ENCODE measurements around the gene GAN. TPM values are rescaled to one million over a fixed set of nuclear protein-coding genes. Genes with fewer than 3 reads are reported as not detected.

Gene GAN
- total and polyA plus RNA-seq, 9 of the 15 experiments (the other 6 are each of a cell fraction or from before 2014, with no cell fraction given) = 0.83 to 15.1 (median 5.2) TPM

DNA sequence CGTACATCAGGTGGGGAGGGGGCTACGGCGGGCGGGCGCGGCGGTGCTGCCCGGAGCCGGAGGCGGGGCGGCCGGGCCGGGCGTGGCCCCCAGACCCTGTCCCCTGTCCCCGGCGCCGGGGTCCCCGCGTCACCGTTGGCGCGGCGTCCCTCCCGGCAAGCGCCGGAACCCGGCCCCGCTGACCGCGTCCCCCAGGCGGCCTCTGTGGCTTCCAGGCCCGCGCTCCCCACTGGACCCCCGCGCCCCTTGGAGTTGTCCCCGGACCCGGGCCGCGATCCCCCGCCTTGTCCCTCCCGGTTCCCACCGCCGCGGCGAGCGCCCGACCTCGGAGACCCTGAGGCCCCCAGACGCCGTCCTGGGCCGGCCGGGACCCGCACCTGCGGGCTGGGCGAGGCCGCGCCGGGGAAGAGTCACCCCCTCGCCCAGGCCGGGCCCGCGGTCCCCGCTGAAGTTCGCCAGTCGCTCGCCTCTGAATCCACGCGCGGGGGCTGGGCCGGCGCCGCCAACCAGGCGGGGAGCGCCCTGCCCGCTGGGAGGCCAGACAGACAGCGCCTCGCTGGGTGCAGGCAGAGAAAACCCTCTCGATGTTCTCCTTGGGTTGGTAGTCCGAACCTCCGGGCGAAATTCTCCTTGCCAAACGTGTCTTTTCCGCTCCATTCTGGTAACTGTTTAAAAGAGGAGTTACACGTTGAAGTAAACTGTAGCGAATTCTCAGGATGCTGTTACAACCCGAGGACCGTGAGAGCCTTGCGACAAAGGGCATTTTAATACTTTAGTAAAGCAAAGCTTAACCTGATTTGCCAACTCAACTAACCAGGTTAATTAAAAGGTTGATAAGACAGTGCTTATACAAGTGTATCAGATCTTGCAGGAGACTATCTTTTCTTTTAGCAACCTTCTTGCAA, 761 bp downstream of the GAN start (continued):
- no peak for TF ChIP-seq CTCFL (IDR thresholded peaks at IDR 0.05; ENCODE audit: borderline replicate concordance, insufficient read depth, low read depth, low read length, poor library complexity, severe bottlenecking)
- TF ChIP-seq, protein P1, sequence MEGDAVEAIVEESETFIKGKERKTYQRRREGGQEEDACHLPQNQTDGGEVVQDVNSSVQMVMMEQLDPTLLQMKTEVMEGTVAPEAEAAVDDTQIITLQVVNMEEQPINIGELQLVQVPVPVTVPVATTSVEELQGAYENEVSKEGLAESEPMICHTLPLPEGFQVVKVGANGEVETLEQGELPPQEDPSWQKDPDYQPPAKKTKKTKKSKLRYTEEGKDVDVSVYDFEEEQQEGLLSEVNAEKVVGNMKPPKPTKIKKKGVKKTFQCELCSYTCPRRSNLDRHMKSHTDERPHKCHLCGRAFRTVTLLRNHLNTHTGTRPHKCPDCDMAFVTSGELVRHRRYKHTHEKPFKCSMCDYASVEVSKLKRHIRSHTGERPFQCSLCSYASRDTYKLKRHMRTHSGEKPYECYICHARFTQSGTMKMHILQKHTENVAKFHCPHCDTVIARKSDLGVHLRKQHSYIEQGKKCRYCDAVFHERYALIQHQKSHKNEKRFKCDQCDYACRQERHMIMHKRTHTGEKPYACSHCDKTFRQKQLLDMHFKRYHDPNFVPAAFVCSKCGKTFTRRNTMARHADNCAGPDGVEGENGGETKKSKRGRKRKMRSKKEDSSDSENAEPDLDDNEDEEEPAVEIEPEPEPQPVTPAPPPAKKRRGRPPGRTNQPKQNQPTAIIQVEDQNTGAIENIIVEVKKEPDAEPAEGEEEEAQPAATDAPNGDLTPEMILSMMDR (IDR thresholded peaks at IDR 0.05 in 2 of 3, conservative IDR thresholded peaks at IDR 0.05 in 1 of 3; ENCODE audit: insufficient read depth in 2 of 3, low read depth in 1 of 3, low read length in 3 of 3) = 0 out of 6 replicates have a peak, but pooled peaks of 1 of the 3 experiments have one; percentile 20
- TF ChIP-seq ATF2 (CRISPR knock-in tag; IDR thresholded peaks at IDR 0.05) = 0 out of 2 replicates have a peak, but pooled peaks have one; percentile 14
